GM21529 (cell line): ENCODE data around the gene KIF26B.

Experiments used
- ATAC-seq: cut with Tn5 transposase; IDR thresholded peaks from one replicate; pipeline ENCODE4 v1.9.1; 2021; ENCODE audit not compliant: unreplicated experiment

The KIF26B gene

GRCh38 chr1:245583081-245583480 lies 428.3 kb downstream of the KIF26B start:
- ATAC-seq = no peak

- ATAC-seq = no peak
Observed at GRCh38 chr1:245583575-245584330, 429.0 kb downstream of the KIF26B start.

GRCh38 chr1:245585252-245585959 lies 430.6 kb downstream of the KIF26B start:
- no peak for ATAC-seq

- no peak for ATAC-seq
Observed at GRCh38 chr1:245587435-245588115, 432.8 kb downstream of the KIF26B start.

GRCh38 chr1:245588116-245588639 lies 433.4 kb downstream of the KIF26B start:
- ATAC-seq = no peak

GRCh38 chr1:245589316-245589715 lies 434.5 kb downstream of the KIF26B start:
- no peak for ATAC-seq

GRCh38 chr1:245589906-245590305 lies 435.1 kb downstream of the KIF26B start:
- no peak for ATAC-seq

- ATAC-seq = no peak
Observed at GRCh38 chr1:245590726-245591125, 435.9 kb downstream of the KIF26B start.

- ATAC-seq = no peak
Observed at GRCh38 chr1:245591346-245592188, 436.8 kb downstream of the KIF26B start.

- ATAC-seq = no peak
Observed at GRCh38 chr1:245592189-245592460, 437.3 kb downstream of the KIF26B start.

GRCh38 chr1:245598524-245599305 lies 443.9 kb downstream of the KIF26B start:
- no peak for ATAC-seq

GRCh38 chr1:245599371-245600174 lies 444.8 kb downstream of the KIF26B start:
- peak; percentile 63 for ATAC-seq

GRCh38 chr1:245600658-245601057 lies 445.9 kb downstream of the KIF26B start:
- ATAC-seq = no peak

- no peak for ATAC-seq
Observed at GRCh38 chr1:245603311-245603865, 448.6 kb downstream of the KIF26B start.

GRCh38 chr1:245604979-245605378 lies 450.2 kb downstream of the KIF26B start:
- no peak for ATAC-seq

- ATAC-seq = no peak
Observed at GRCh38 chr1:245605480-245606156, 450.8 kb downstream of the KIF26B start.

GRCh38 chr1:245606157-245606725 lies 451.5 kb downstream of the KIF26B start:
- no peak for ATAC-seq

- ATAC-seq = no peak
Observed at GRCh38 chr1:245608271-245608670, 453.5 kb downstream of the KIF26B start.
